GM18868 (cell line): ENCODE data around the gene SMIM35.

Experiments
- ATAC-seq: cut with Tn5 transposase; IDR thresholded peaks from one replicate; pipeline ENCODE4 v1.9.1; 2021; ENCODE audit warnings: mild to moderate bottlenecking, moderate library complexity; ENCODE audit not compliant: unreplicated experiment

Gene SMIM35

GRCh38 chr11:118111019-118111743 lies 24.4 kb upstream of the SMIM35 start:
- no peak for ATAC-seq

- no peak for ATAC-seq
Observed at GRCh38 chr11:118109231-118109630, 22.5 kb upstream of the SMIM35 start.

- no peak for ATAC-seq
Observed at GRCh38 chr11:118108513-118108912, 21.8 kb upstream of the SMIM35 start.

- no peak for ATAC-seq
Observed at GRCh38 chr11:118106789-118107335, 20.1 kb upstream of the SMIM35 start.

- no peak for ATAC-seq
Observed at GRCh38 chr11:118105657-118106305, 19.0 kb upstream of the SMIM35 start.

- ATAC-seq: no peak
Observed at GRCh38 chr11:118104491-118104890, 17.7 kb upstream of the SMIM35 start.

- no peak for ATAC-seq
Observed at GRCh38 chr11:118102721-118103261, 16.0 kb upstream of the SMIM35 start.

GRCh38 chr11:118100691-118101232 lies 14.0 kb upstream of the SMIM35 start:
- ATAC-seq: no peak

- no peak for ATAC-seq
Observed at GRCh38 chr11:118099838-118100556, 13.2 kb upstream of the SMIM35 start.

- no peak for ATAC-seq
Observed at GRCh38 chr11:118098996-118099837, 12.5 kb upstream of the SMIM35 start.

- ATAC-seq: no peak
Observed at GRCh38 chr11:118095967-118096367, 9.2 kb upstream of the SMIM35 start.

- ATAC-seq: no peak
Observed at GRCh38 chr11:118095493-118095892, 8.7 kb upstream of the SMIM35 start.

GRCh38 chr11:118092907-118093571 lies 6.3 kb upstream of the SMIM35 start:
- no peak for ATAC-seq

GRCh38 chr11:118091690-118092089 lies 4.9 kb upstream of the SMIM35 start:
- no peak for ATAC-seq

GRCh38 chr11:118090545-118091162 lies 3.9 kb upstream of the SMIM35 start:
- ATAC-seq: no peak

- ATAC-seq: no peak
Observed at GRCh38 chr11:118088531-118088930, 1.8 kb upstream of the SMIM35 start.

- ATAC-seq: no peak
Observed at GRCh38 chr11:118087931-118088330, 1.2 kb upstream of the SMIM35 start.

GRCh38 chr11:118084656-118085055 lies 2.1 kb downstream of the SMIM35 start:
- ATAC-seq: no peak

GRCh38 chr11:118084247-118084646 lies 2.5 kb downstream of the SMIM35 start:
- ATAC-seq: no peak
